CD14-positive monocyte (primary cell): ENCODE data around the gene ARL13B. TPM values are rescaled to one million over a fixed set of nuclear protein-coding genes. Genes with fewer than 3 reads are reported as not detected.

Experiments used
- DNase-seq, 3 donors: peaks; one replicate each; pipeline ENCODE4 v3.0.0-alpha.2; 2011 to 2022
- H2AFZ ChIP-seq: 2 replicates; pipeline ENCODE4 v1.6.0; 2012; ENCODE audit warnings: mild to moderate bottlenecking, low read depth, low read length, inconsistent platforms; ENCODE audit not compliant: insufficient read depth, poor library complexity, severe bottlenecking
- H3K27ac ChIP-seq, 2 donors: 1 replicate in 1 of 2; 2 replicates in 1 of 2; pipeline ENCODE4 v1.5.1; 2012 to 2013; ENCODE audit warnings: low read length in 2 of 2, control low read depth in 1 of 2, inconsistent platforms in 1 of 2, low read depth in 1 of 2, mild to moderate bottlenecking in 1 of 2
- H3K27me3 ChIP-seq, 2 donors: one replicate each; pipeline versions ENCODE4 v1.6.0 to v1.6.1; 2011 to 2013; ENCODE audit warnings: low read length in 2 of 2; ENCODE audit not compliant: control insufficient read depth in 2 of 2, insufficient read depth in 2 of 2
- H3K36me3 ChIP-seq, 2 donors: replicated peaks in 1 of 2; 1 replicate in 1 of 2; 2 replicates in 1 of 2; pipeline versions ENCODE4 v1.5.1 to v1.6.1; 2012 to 2013; ENCODE audit warnings: low read length in 2 of 2, control low read depth in 1 of 2, inconsistent platforms in 1 of 2, mild to moderate bottlenecking in 1 of 2; ENCODE audit not compliant: insufficient read depth in 2 of 2, control insufficient read depth in 1 of 2
- H3K4me1 ChIP-seq, 2 donors: 1 replicate in 1 of 2; 2 replicates in 1 of 2; pipeline versions ENCODE4 v1.5.1 to v1.6.1; 2012 to 2013; ENCODE audit warnings: low read length in 2 of 2, control low read depth in 1 of 2, inconsistent platforms in 1 of 2, mild to moderate bottlenecking in 1 of 2, moderate library complexity in 1 of 2; ENCODE audit not compliant: insufficient read depth in 2 of 2, control insufficient read depth in 1 of 2
- H3K4me2 ChIP-seq: replicated peaks from 2 replicates; pipeline ENCODE3; 2012; ENCODE audit warnings: low read length, moderate library complexity, mild to moderate bottlenecking; ENCODE audit not compliant: poor library complexity, severe bottlenecking; ENCODE audit errors: extremely low read depth
- H3K4me3 ChIP-seq, 3 experiments: fragments of 200-600 bp in 1 of 3; sonication (generic) in 1 of 3; replicated peaks in 1 of 3; 1 replicate in 2 of 3; 2 replicates in 1 of 3; pipeline ENCODE4 v1.5.1; 2011 to 2013; ENCODE audit warnings: low read length in 3 of 3, mild to moderate bottlenecking in 3 of 3, control low read depth in 2 of 3, low read depth in 2 of 3, inconsistent platforms in 1 of 3, moderate library complexity in 1 of 3
- H3K79me2 ChIP-seq: 2 replicates; pipeline ENCODE4 v1.6.0; 2012; ENCODE audit warnings: mild to moderate bottlenecking, control low read depth, inconsistent platforms, low read length, moderate library complexity; ENCODE audit not compliant: insufficient read depth
- H3K9ac ChIP-seq: 2 replicates; pipeline ENCODE4 v1.6.0; 2017; ENCODE audit warnings: low read length, mild to moderate bottlenecking; ENCODE audit not compliant: insufficient read depth, poor library complexity, severe bottlenecking
- H3K9me3 ChIP-seq, 2 donors: replicated peaks in 1 of 2; 1 replicate in 1 of 2; 2 replicates in 1 of 2; pipeline versions ENCODE4 v1.5.1 to v1.6.1; 2012 to 2013; ENCODE audit warnings: low read length in 2 of 2, control low read depth in 1 of 2; ENCODE audit not compliant: control insufficient read depth in 1 of 2, insufficient read depth in 1 of 2
- H4K20me1 ChIP-seq: 2 replicates; pipeline ENCODE4 v1.6.0; 2012; ENCODE audit warnings: mild to moderate bottlenecking, low read length, control low read depth, moderate library complexity; ENCODE audit not compliant: insufficient read depth
- H3K27ac Mint-ChIP-seq, 7 donors: one replicate each; pipeline ENCODE4 v1.8.0; 2020; ENCODE audit warnings: mild to moderate bottlenecking in 7 of 7, mixed read lengths in 7 of 7, moderate library complexity in 6 of 7, inconsistent platforms in 2 of 7
- H3K27me3 Mint-ChIP-seq, 3 donors: one replicate each; pipeline ENCODE4 v1.8.0; 2021 to 2022; ENCODE audit warnings: low read depth in 3 of 3, mild to moderate bottlenecking in 3 of 3, mixed read lengths in 3 of 3, moderate library complexity in 3 of 3, inconsistent platforms in 1 of 3
- H3K36me3 Mint-ChIP-seq, 2 donors: one replicate each; pipeline ENCODE4 v1.8.0; 2020; ENCODE audit warnings: mixed read lengths in 2 of 2, inconsistent platforms in 1 of 2, mild to moderate bottlenecking in 1 of 2
- H3K4me1 Mint-ChIP-seq: one replicate; pipeline ENCODE4 v1.8.0; 2020; ENCODE audit warnings: mild to moderate bottlenecking, mixed read lengths
- H3K4me3 Mint-ChIP-seq, 2 donors: one replicate each; pipeline ENCODE4 v1.8.0; 2020; ENCODE audit warnings: mild to moderate bottlenecking in 2 of 2, mixed read lengths in 2 of 2, moderate library complexity in 1 of 2
- H3K9me3 Mint-ChIP-seq, 7 donors: one replicate each; pipeline ENCODE4 v1.8.0; 2020 to 2022; ENCODE audit warnings: mixed read lengths in 7 of 7, mild to moderate bottlenecking in 6 of 7, moderate library complexity in 6 of 7, inconsistent platforms in 2 of 7
- WGBS: methylation state at CpG from one replicate; pipeline ENCODE4 v1.1.5; 2013; ENCODE audit warnings: missing lambda C conversion rate; ENCODE audit not compliant: insufficient coverage; 5-methylcytosine and 5-hydroxymethylcytosine counted together
- intact Hi-C, 2 donors: fragments of 100-400 bp; cut with micrococcal nuclease; formaldehyde crosslinking; loops; one replicate each; pipeline versions ENCODE4 v1.15.0 to v1.15.1; 2023
- polyA plus RNA-seq, 3 donors: library from polyadenylated mRNA; depleted of rRNA in 1 of 3; unstranded in 2 of 3; stranded (reverse) in 1 of 3; fragments of 300-500 nt in 2 of 3; fragments of >200 nt in 1 of 3; fragmentation: Illumina TruSeq in 2 of 3; gene quantifications; 1 replicate in 2 of 3; 2 replicates in 1 of 3; pipeline ENCODE4 v1.2.3, GENCODE V29; 2012 to 2021
- TF ChIP-seq, protein P1 (sequence below): fragments of 200-600 bp; IDR thresholded peaks from one replicate; pipeline ENCODE4 v1.8.0; 2022; ENCODE audit warnings: antibody characterized with exemption, mild to moderate bottlenecking

The ARL13B gene
- polyA plus RNA-seq, 3 donors: 0.97 to 3.8 (median 3.0) TPM

DNA sequence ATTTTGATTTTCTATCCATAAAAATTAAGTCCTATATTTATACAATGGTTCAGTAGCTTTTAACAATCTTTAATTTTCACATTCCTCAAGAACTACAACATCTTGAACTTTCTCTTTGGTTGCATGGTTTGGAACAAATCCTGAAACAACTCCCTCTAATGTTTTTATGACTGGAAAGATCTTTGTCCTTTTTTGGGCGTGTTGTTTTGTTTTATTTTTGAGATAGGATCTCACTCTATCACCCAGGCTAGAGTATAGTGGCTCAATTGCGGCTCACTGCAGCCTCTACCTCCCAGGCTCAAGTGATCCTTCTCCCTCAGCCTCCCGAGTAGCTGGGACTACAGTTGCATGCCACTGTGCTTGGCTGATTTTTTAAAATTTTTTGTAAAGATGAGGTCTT lies 44.4 kb downstream of the ARL13B start:
- no peak overlapping the region for H2AFZ ChIP-seq
- no peaks in the 10 kb centered on the region for H3K4me1 ChIP-seq
- peaks cover 0 to 2% of the 10 kb centered on the region in 2 donors for H3K36me3 Mint-ChIP-seq
- intact Hi-C loops: no loop called here
- no peaks in the 10 kb centered on the region for H3K9me3 Mint-ChIP-seq
- no peak overlapping the region for H3K27ac Mint-ChIP-seq
- TF ChIP-seq, protein P1, sequence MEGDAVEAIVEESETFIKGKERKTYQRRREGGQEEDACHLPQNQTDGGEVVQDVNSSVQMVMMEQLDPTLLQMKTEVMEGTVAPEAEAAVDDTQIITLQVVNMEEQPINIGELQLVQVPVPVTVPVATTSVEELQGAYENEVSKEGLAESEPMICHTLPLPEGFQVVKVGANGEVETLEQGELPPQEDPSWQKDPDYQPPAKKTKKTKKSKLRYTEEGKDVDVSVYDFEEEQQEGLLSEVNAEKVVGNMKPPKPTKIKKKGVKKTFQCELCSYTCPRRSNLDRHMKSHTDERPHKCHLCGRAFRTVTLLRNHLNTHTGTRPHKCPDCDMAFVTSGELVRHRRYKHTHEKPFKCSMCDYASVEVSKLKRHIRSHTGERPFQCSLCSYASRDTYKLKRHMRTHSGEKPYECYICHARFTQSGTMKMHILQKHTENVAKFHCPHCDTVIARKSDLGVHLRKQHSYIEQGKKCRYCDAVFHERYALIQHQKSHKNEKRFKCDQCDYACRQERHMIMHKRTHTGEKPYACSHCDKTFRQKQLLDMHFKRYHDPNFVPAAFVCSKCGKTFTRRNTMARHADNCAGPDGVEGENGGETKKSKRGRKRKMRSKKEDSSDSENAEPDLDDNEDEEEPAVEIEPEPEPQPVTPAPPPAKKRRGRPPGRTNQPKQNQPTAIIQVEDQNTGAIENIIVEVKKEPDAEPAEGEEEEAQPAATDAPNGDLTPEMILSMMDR: no peak
- no peak for DNase-seq
- no peak overlapping the region for H3K27ac ChIP-seq
- no peak overlapping the region for H3K4me3 ChIP-seq
- no peaks in the 10 kb centered on the region for H3K79me2 ChIP-seq
- no peaks in the 10 kb centered on the region for H3K36me3 ChIP-seq
- no peak overlapping the region for H3K4me3 Mint-ChIP-seq
- no peak overlapping the region for H3K4me2 ChIP-seq
- WGBS: no CpG with 5 or more reads among the region's 3 CpGs
- H3K9me3 ChIP-seq: no peaks in the 10 kb centered on the region
- no peak overlapping the region for H3K9ac ChIP-seq
- no peaks in the 10 kb centered on the region for H3K27me3 ChIP-seq
- H4K20me1 ChIP-seq: no peaks in the 10 kb centered on the region
- no peaks in the 10 kb centered on the region for H3K4me1 Mint-ChIP-seq
- H3K27me3 Mint-ChIP-seq: no peaks in the 10 kb centered on the region

DNA sequence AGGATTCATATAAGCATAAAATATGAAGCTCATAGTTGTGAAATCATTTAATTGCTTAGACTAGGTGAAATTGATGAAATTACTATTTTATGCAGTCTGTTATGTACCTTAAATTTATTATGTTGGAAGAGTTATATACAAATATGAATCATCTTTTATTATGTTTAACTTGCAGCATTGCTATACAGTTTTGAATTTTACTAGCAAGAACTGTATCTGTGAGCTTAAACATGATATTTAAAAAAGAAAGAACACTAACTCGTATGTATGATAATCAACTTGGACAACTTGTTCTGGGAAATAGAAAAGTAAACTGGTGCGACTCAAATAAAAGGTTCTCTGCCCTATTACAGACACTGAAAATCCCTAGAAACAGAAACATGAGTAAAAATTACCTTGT lies 46.7 kb downstream of the ARL13B start:
- Mint-ChIP-seq H3K4me3 (no peak overlapping the region), H3K27ac (no peak overlapping the region), H3K9me3 (no peaks in the 10 kb centered on the region), H3K4me1 (no peaks in the 10 kb centered on the region), H3K27me3 (no peaks in the 10 kb centered on the region), H3K36me3 (peaks cover 0 to 2% of the 10 kb centered on the region in 2 donors)
- H2AFZ ChIP-seq: no peak overlapping the region
- H3K27ac ChIP-seq: no peak overlapping the region
- DNase-seq: no peak
- H4K20me1 ChIP-seq: no peaks in the 10 kb centered on the region
- no peak overlapping the region for H3K4me2 ChIP-seq
- no peak overlapping the region for H3K9ac ChIP-seq
- WGBS: no CpG with 5 or more reads among the region's 2 CpGs
- H3K9me3 ChIP-seq: no peaks in the 10 kb centered on the region
- H3K27me3 ChIP-seq: no peaks in the 10 kb centered on the region
- TF ChIP-seq, protein P1: no peak
- no peak overlapping the region for H3K4me3 ChIP-seq
- no peaks in the 10 kb centered on the region for H3K4me1 ChIP-seq
- H3K79me2 ChIP-seq: no peaks in the 10 kb centered on the region
- no peaks in the 10 kb centered on the region for H3K36me3 ChIP-seq
- intact Hi-C loops: no loop called here
